Spleen (tissue), 11 donors: Measurements from ENCODE around the gene LIAS. TPM values are rescaled to one million over a fixed set of nuclear protein-coding genes. Genes with fewer than 3 reads are reported as not detected.

Experiments used
- DNase-seq: peaks from one replicate; pipeline ENCODE4 v3.0.0-alpha.2; 2020
- H3K27ac ChIP-seq, 8 donors: fragments of 200-600 bp; sonication (generic) in 7 of 8; 1 replicate in 4 of 8; 2 replicates in 4 of 8; pipeline versions ENCODE4 v1.5.0 to v1.8.0; 2016 to 2021; ENCODE audit warnings: inconsistent platforms in 4 of 8, mild to moderate bottlenecking in 4 of 8, moderate library complexity in 1 of 8
- H3K27me3 ChIP-seq, 7 donors: fragments of 200-600 bp; sonication (generic) in 6 of 7; replicated peaks in 1 of 7; 1 replicate in 4 of 7; 2 replicates in 3 of 7; pipeline versions ENCODE4 v1.5.0 to v1.8.0; 2016 to 2021; ENCODE audit warnings: inconsistent platforms in 3 of 7, mild to moderate bottlenecking in 1 of 7
- H3K36me3 ChIP-seq, 6 donors: fragments of 200-600 bp; sonication (generic) in 5 of 6; 1 replicate in 4 of 6; 2 replicates in 2 of 6; pipeline versions ENCODE4 v1.5.0 to v1.8.0; 2016 to 2021; ENCODE audit warnings: inconsistent platforms in 2 of 6
- H3K4me1 ChIP-seq, 6 donors: fragments of 200-600 bp; sonication (generic) in 5 of 6; 1 replicate in 3 of 6; 2 replicates in 3 of 6; pipeline versions ENCODE4 v1.5.0 to v1.8.0; 2016 to 2021; ENCODE audit warnings: inconsistent platforms in 3 of 6
- H3K4me3 ChIP-seq, 8 donors: fragments of 200-600 bp; sonication (generic) in 7 of 8; 1 replicate in 4 of 8; 2 replicates in 4 of 8; pipeline versions ENCODE4 v1.5.0 to v1.8.0; 2016 to 2021; ENCODE audit warnings: inconsistent platforms in 4 of 8, mild to moderate bottlenecking in 4 of 8, moderate library complexity in 2 of 8
- H3K9me3 ChIP-seq, 8 donors: fragments of 200-600 bp; sonication (generic) in 7 of 8; 1 replicate in 4 of 8; 2 replicates in 4 of 8; pipeline versions ENCODE4 v1.5.0 to v1.8.0; 2016 to 2021; ENCODE audit warnings: inconsistent platforms in 4 of 8
- POLR2A ChIP-seq, 3 donors: fragments of 450-650 bp; IDR thresholded peaks; one replicate each; pipeline ENCODE4 v1.5.1; 2017; ENCODE audit warnings: antibody characterized with exemption in 3 of 3, mild to moderate bottlenecking in 1 of 3
- POLR2AphosphoS5 ChIP-seq, 3 donors: sonication (generic); formaldehyde crosslinking; IDR thresholded peaks; one replicate each; pipeline ENCODE4 v1.5.1; 2017; ENCODE audit warnings: antibody characterized with exemption in 3 of 3
- WGBS, 5 donors: extraction: QIAGEN DNeasy Blood & Tissue Kit in 3 of 5; methylation state at CpG; one replicate each; pipeline versions ENCODE4 v1.1.5 to v1.1.7; 2013 to 2018; 5-methylcytosine and 5-hydroxymethylcytosine counted together
- intact Hi-C: fragments of 100-400 bp; cut with DNase I; formaldehyde crosslinking; loops from one replicate; pipeline ENCODE4 v1.15.0; 2023; ENCODE audit warnings: low total_unique reads
- polyA plus RNA-seq, 3 donors: library from polyadenylated mRNA; stranded (reverse); fragments of 200-250 nt; gene quantifications; one replicate each; pipeline ENCODE4 v1.2.1, GENCODE V29; 2013
- total RNA-seq, 7 donors: library from RNA; depleted of rRNA in 3 of 7; stranded (reverse); fragments of >200 nt in 3 of 7; fragmentation: NEBNext Ultra II Directional in 4 of 7; extraction: Animal tissue kit (Norgen Biotek cat#: 25700) in 4 of 7; gene quantifications; one replicate each; pipeline versions ENCODE4 v1.1.0 to v1.2.1, GENCODE V29; 2016 to 2021
- TF ChIP-seq, protein P1 (sequence below), 11 experiments: fragments of 200-600 bp in 7 of 11; fragments of 450-650 bp in 4 of 11; sonication (generic) in 4 of 11; IDR thresholded peaks in 8 of 11; conservative IDR thresholded peaks in 3 of 11; 1 replicate in 7 of 11; 2 replicates in 4 of 11; pipeline versions ENCODE4 v1.4.0 to v1.8.0; 2016 to 2021; ENCODE audit warnings: antibody characterized with exemption in 11 of 11, inconsistent platforms in 4 of 11, mild to moderate bottlenecking in 1 of 11
- donor health status: healthy with polysubstance abuse.
- donor health status: DM: no; HTN: no; CAD: no; lungs with moderate emphysema.
- donor health status: DM: no; HTN: no; CAD: no.
- donor health status: Bipolar disorder and iron deficiency.
- donor health status: healthy.
- donor health status: DM: no; HTN: no; CAD: no.
- donor health status: DM: yes; HTN: yes; CAD: no.

Gene LIAS
- total and polyA plus RNA-seq, 10 donors, result 8.0 to 21.7 (median 16.1) TPM

DNA sequence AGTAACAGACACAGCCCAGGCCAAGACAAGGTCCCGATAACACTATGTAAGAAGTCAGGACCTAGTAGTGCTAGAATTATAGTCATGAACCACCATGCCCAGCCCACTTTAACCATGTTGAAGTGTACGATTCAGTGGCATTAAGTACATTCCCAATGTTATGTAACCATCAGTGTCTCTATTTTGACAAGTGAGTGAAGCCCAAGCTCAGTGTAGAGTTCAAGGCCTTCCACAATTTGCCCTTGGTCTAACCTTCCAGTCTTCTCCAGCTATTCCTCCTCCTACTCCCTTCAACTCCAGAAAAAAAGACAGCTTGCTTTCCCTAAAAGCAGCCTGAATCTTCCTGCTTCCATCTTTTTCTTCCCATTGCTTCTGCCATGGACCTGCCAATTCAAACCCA is 31.5 kb downstream of the LIAS start:
- Histone ChIP-seq H3K9me3 (no peaks in the 10 kb centered on the region), H3K27me3 (no peaks in the 10 kb centered on the region), H3K4me3 (no peak overlapping the region), H3K36me3 (no peaks in the 10 kb centered on the region), H3K4me1 (peaks cover 0 to 7% (median 0%) of the 10 kb centered on the region in 6 donors), H3K27ac (no peak overlapping the region)
- TF ChIP-seq POLR2A (IDR thresholded peaks at IDR 0.05) (no peak), POLR2AphosphoS5 (IDR thresholded peaks at IDR 0.05) (no peak)
- TF ChIP-seq, protein P1, sequence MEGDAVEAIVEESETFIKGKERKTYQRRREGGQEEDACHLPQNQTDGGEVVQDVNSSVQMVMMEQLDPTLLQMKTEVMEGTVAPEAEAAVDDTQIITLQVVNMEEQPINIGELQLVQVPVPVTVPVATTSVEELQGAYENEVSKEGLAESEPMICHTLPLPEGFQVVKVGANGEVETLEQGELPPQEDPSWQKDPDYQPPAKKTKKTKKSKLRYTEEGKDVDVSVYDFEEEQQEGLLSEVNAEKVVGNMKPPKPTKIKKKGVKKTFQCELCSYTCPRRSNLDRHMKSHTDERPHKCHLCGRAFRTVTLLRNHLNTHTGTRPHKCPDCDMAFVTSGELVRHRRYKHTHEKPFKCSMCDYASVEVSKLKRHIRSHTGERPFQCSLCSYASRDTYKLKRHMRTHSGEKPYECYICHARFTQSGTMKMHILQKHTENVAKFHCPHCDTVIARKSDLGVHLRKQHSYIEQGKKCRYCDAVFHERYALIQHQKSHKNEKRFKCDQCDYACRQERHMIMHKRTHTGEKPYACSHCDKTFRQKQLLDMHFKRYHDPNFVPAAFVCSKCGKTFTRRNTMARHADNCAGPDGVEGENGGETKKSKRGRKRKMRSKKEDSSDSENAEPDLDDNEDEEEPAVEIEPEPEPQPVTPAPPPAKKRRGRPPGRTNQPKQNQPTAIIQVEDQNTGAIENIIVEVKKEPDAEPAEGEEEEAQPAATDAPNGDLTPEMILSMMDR (IDR thresholded peaks at IDR 0.05 in 8 of 11, conservative IDR thresholded peaks at IDR 0.05 in 3 of 11), result no peak
- intact Hi-C loops, result no loop called here
- 83 to 100% (median 89%) methylated on average over 2 of the region's 2 CpGs for WGBS, 5 donors
- no peak for DNase-seq

DNA sequence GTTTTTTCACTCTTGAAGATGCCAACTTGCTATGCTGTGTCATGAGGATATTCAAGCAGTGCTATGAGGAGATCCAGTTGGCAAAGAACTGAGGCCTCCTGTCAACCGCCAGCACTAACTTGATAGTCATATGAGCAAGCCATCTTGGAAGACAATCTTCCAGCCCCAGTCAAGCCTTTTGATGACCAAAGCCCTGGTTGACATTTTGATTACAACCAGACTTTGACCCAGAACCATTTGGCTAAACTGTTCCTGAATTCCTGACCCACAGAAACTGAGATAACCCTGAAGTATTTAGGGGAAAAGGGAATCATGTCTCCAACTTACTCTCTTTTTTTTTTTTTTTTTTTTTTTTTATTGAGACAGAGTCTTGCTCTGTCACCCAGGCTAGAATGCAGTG is 35.5 kb downstream of the LIAS start:
- no peak overlapping the region for H3K4me3 ChIP-seq
- TF ChIP-seq POLR2A (IDR thresholded peaks at IDR 0.05) (no peak), POLR2AphosphoS5 (IDR thresholded peaks at IDR 0.05) (no peak)
- TF ChIP-seq, protein P1 (IDR thresholded peaks at IDR 0.05 in 8 of 11, conservative IDR thresholded peaks at IDR 0.05 in 3 of 11), result no peak
- H3K4me1 ChIP-seq, result no peaks in the 10 kb centered on the region
- peaks cover 0 to 14% (median 2%) of the 10 kb centered on the region in 6 donors for H3K36me3 ChIP-seq
- H3K9me3 ChIP-seq, result no peaks in the 10 kb centered on the region
- intact Hi-C loops, result no loop called here
- H3K27me3 ChIP-seq, result no peaks in the 10 kb centered on the region
- 81 to 94% (median 89%) methylated on average over 1 of the region's 1 CpG for WGBS, 5 donors
- DNase-seq, result no peak
- H3K27ac ChIP-seq, result no peak overlapping the region

DNA sequence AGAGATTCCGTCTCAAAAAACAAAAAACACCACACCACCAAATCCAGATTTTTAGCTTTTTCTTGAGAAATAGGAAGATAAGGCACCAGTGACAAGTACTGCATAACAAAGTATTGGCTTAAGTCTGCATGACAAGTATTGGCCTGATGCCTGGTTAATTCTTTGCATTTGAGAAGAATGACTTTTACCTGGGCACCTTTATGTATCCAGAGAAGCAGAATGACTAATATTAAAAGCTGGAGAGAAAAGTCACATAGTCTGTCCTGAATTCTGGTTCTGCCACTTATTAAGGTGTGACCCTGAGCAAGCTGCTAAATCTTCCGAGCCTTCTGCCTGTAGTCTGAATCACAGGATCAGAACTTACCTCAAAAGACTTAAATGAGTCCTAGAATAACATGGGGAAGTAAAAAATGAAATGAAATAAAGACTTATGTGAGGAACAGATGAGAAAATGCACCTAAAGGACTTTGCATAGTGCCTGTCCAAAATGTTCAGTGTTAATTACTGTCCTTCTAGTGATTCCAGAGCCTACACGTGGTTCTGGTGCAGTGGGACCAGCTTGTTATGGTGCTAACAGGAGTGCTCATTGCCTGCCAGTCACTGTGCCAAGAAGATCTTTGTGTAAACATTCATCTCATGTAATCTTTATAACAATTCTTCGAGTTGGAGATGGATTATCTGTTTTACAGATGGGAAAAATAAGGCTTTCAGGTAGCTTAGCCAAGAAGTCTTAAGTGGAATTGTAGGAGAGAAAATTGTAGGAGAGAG is 36.8 kb downstream of the LIAS start:
- H3K9me3 ChIP-seq, result no peaks in the 10 kb centered on the region
- H3K27ac ChIP-seq, result no peak overlapping the region
- no peaks in the 10 kb centered on the region for H3K27me3 ChIP-seq
- WGBS, 5 donors, result 79 to 89% (median 83%) methylated on average over 4 of the region's 4 CpGs
- intact Hi-C loops, result no loop called here
- DNase-seq, result no peak
- TF ChIP-seq POLR2A (IDR thresholded peaks at IDR 0.05), result no peak
- no peak for TF ChIP-seq POLR2AphosphoS5 (IDR thresholded peaks at IDR 0.05)
- TF ChIP-seq, protein P1 (IDR thresholded peaks at IDR 0.05 in 8 of 11, conservative IDR thresholded peaks at IDR 0.05 in 3 of 11), result no peak
- H3K4me3 ChIP-seq, result no peak overlapping the region
- H3K4me1 ChIP-seq, result no peaks in the 10 kb centered on the region
- peaks cover 0 to 27% (median 11%) of the 10 kb centered on the region in 6 donors for H3K36me3 ChIP-seq

DNA sequence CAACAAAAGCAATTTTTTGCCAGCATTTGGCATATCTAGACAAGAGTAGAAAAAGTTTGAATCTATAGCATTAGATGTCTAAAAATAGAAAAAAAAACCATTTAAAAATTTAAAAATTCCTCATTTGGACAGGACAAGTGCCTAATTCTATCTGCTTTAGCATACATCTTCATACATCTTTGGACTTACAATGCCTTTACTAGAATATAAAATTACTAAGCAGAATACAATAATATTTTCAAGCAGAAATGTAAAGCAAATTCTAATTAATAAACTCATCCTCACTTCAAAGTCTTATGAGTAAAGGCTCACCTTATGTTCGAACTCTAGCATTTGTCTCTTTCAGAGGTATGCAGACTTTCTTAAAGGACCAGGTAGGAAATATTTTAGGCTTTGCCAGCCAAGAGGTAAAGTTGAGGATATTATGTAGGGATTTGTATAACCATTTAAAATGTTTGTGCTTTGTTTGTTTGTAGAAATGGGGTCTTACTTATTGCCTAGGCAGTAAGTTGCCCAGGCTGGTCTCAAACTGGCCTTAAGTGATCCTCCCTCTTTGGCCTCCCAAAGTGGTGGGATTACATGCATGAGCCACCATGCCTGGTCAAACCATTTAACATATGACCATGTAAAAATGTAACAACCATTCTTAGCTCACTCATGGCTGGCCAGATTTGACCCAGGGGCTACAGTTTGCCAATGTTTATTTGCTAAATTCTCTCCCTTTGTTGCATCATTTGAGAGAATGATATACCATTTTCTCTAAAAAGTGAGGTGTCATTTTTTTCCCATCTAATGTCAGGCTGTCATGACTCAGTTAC is 39.3 kb downstream of the LIAS start:
- H3K9me3 ChIP-seq, result no peaks in the 10 kb centered on the region
- H3K36me3 ChIP-seq, result peaks cover 0 to 52% (median 28%) of the 10 kb centered on the region in 6 donors
- no peak overlapping the region for H3K4me3 ChIP-seq
- H3K4me1 ChIP-seq, result no peaks in the 10 kb centered on the region
- TF ChIP-seq POLR2AphosphoS5 (IDR thresholded peaks at IDR 0.05), result no peak
- TF ChIP-seq, protein P1 (IDR thresholded peaks at IDR 0.05 in 8 of 11, conservative IDR thresholded peaks at IDR 0.05 in 3 of 11), result no peak
- TF ChIP-seq POLR2A (IDR thresholded peaks at IDR 0.05), result no peak
- intact Hi-C loops, result no loop called here
- DNase-seq, result no peak
- H3K27ac ChIP-seq, result no peak overlapping the region
- WGBS, 5 donors, result 89 to 100% (median 100%) methylated on average over 1 of the region's 1 CpG
- H3K27me3 ChIP-seq, result no peaks in the 10 kb centered on the region
